ENCODE results near the gene GALNT11. TPM values are rescaled to one million over a fixed set of nuclear protein-coding genes. Genes with fewer than 3 reads are reported as not detected.

GALNT11 gene
- total RNA-seq, 2 donors from 2014 or later: 32.7 to 35.3 TPM

DNA sequence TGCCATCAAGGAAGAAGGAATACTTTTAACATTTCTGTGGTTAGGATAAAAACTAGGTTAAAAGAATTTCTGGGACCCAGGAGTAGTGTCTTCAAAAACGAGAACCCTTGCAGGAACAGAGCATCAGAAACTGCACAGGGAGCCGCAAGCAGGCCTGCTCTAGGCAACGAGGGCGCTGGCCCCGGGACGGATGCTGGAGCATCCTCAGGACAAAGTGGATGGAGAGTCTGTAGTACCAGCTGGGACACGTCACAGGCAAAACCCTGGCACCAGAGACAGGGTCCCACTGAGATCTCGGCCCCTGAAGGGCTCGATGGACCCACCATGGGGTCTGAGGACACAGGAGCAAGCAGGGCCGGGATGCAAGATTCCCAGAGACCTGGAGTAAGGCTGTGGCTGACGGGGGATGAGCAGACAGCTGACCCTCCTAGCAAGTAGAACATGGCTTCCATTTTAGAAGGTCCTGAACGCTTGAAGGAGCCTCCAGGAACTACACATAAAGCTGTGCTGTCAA, 106.6 kb downstream of the GALNT11 start:
- Mint-ChIP-seq H3K4me1 (no peaks in the 10 kb centered on the region), H3K9me3 (peaks cover 21% of the 10 kb centered on the region), H3K4me3 (no peak overlapping the region), H3K36me3 (ENCODE audit: low read depth) (peaks cover 75% of the 10 kb centered on the region), H3K27ac (no peak overlapping the region), H3K27me3 (ENCODE audit: insufficient read depth) (no peaks in the 10 kb centered on the region)
- Histone ChIP-seq H3K9ac (ENCODE audit: extremely low read depth, low read length, poor library complexity, severe bottlenecking) (no peak overlapping the region), H3K4me3 (ENCODE audit: low read length) (no peak overlapping the region), H3K4me1 (ENCODE audit: control insufficient read depth, insufficient read depth, low read length) (no peaks in the 10 kb centered on the region), H3K27me3 (ENCODE audit: control insufficient read depth, insufficient read depth, low read length, poor library complexity, severe bottlenecking) (no peaks in the 10 kb centered on the region), H3K27ac (ENCODE audit: low read depth, low read length) (no peak overlapping the region), H3K36me3 (ENCODE audit: control insufficient read depth, insufficient read depth, low read length) (peaks cover 81% of the 10 kb centered on the region), H3K9me3 (ENCODE audit: control insufficient read depth, low read length) (no peaks in the 10 kb centered on the region)
- TF ChIP-seq, protein P1, sequence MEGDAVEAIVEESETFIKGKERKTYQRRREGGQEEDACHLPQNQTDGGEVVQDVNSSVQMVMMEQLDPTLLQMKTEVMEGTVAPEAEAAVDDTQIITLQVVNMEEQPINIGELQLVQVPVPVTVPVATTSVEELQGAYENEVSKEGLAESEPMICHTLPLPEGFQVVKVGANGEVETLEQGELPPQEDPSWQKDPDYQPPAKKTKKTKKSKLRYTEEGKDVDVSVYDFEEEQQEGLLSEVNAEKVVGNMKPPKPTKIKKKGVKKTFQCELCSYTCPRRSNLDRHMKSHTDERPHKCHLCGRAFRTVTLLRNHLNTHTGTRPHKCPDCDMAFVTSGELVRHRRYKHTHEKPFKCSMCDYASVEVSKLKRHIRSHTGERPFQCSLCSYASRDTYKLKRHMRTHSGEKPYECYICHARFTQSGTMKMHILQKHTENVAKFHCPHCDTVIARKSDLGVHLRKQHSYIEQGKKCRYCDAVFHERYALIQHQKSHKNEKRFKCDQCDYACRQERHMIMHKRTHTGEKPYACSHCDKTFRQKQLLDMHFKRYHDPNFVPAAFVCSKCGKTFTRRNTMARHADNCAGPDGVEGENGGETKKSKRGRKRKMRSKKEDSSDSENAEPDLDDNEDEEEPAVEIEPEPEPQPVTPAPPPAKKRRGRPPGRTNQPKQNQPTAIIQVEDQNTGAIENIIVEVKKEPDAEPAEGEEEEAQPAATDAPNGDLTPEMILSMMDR (conservative IDR thresholded peaks at IDR 0.05): no peak
- DNase-seq: no peak
- WGBS, 2 experiments (ENCODE audit: insufficient coverage in 1 of 2, insufficient read length in 1 of 2): 92 to 94% methylated on average over 11 to 12 of the region's 12 CpGs

DNA sequence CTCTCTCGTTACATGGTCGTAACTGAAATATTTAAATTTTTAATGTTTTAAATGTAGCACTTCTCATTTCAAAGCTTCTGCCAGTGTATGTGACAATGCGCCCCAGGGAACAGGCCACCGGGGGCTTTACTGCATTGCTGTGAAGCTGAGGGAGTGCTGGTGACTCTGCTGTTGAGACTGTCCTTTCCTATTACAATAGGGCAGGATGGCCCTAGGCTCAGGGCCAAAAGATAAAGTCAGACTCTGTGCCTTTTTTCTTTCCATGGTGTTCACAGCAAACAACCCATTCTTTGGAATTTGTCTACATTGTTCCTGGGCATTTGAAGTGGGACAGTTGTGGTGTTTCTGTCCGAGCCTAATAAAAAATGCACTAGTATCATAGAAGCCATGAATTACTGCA, 107.3 kb downstream of the GALNT11 start:
- peaks cover 78% of the 10 kb centered on the region for H3K36me3 ChIP-seq (ENCODE audit: control insufficient read depth, insufficient read depth, low read length)
- Mint-ChIP-seq H3K4me1 (no peaks in the 10 kb centered on the region), H3K4me3 (no peak overlapping the region), H3K27me3 (ENCODE audit: insufficient read depth) (no peaks in the 10 kb centered on the region), H3K9me3 (peaks cover 13% of the 10 kb centered on the region), H3K27ac (no peak overlapping the region), H3K36me3 (ENCODE audit: low read depth) (peaks cover 68% of the 10 kb centered on the region)
- no peaks in the 10 kb centered on the region for H3K4me1 ChIP-seq (ENCODE audit: control insufficient read depth, insufficient read depth, low read length)
- WGBS, 2 experiments (ENCODE audit: insufficient coverage in 1 of 2, insufficient read length in 1 of 2): 90% methylated on average over 2 to 5 of the region's 5 CpGs
- no peaks in the 10 kb centered on the region for H3K9me3 ChIP-seq (ENCODE audit: control insufficient read depth, low read length)
- no peak overlapping the region for H3K27ac ChIP-seq (ENCODE audit: low read depth, low read length)
- H3K4me3 ChIP-seq (ENCODE audit: low read length): no peak overlapping the region
- DNase-seq: peak; percentile 48
- TF ChIP-seq, protein P1 (conservative IDR thresholded peaks at IDR 0.05): no peak
- H3K9ac ChIP-seq (ENCODE audit: extremely low read depth, low read length, poor library complexity, severe bottlenecking): no peak overlapping the region
- H3K27me3 ChIP-seq (ENCODE audit: control insufficient read depth, insufficient read depth, low read length, poor library complexity, severe bottlenecking): no peaks in the 10 kb centered on the region

DNA sequence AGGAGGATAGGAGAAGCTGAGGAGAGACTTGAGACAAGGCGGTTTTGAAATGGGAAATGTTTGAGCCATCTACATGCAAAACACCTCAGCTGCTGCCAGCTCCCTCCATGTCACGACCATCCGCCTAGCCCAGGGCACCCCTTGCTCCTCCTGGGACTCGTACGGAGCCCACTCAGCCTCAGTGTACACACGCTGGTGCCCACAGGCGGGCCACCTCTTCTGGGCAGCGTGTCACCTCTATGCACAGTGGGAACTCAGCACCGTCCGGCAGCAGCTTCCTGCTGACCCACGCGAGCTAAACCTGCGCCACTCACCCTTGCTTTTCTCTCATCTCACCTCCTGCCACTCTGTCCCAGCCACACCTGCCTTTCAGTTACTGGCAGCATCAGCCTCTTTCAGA, 108.3 kb downstream of the GALNT11 start:
- Histone ChIP-seq H3K9ac (ENCODE audit: extremely low read depth, low read length, poor library complexity, severe bottlenecking) (no peak overlapping the region), H3K9me3 (ENCODE audit: control insufficient read depth, low read length) (no peaks in the 10 kb centered on the region), H3K36me3 (ENCODE audit: control insufficient read depth, insufficient read depth, low read length) (peaks cover 78% of the 10 kb centered on the region), H3K27ac (ENCODE audit: low read depth, low read length) (no peak overlapping the region), H3K27me3 (ENCODE audit: control insufficient read depth, insufficient read depth, low read length, poor library complexity, severe bottlenecking) (no peaks in the 10 kb centered on the region), H3K4me3 (ENCODE audit: low read length) (no peak overlapping the region), H3K4me1 (ENCODE audit: control insufficient read depth, insufficient read depth, low read length) (no peaks in the 10 kb centered on the region)
- TF ChIP-seq, protein P1 (conservative IDR thresholded peaks at IDR 0.05): no peak
- no peak for DNase-seq
- 94 to 100% methylated on average over 5 to 13 of the region's 13 CpGs for WGBS, 2 experiments (ENCODE audit: insufficient coverage in 1 of 2, insufficient read length in 1 of 2)
- H3K9me3 Mint-ChIP-seq: peaks cover 4% of the 10 kb centered on the region
- H3K27me3 Mint-ChIP-seq (ENCODE audit: insufficient read depth): no peaks in the 10 kb centered on the region
- no peaks in the 10 kb centered on the region for H3K4me1 Mint-ChIP-seq
- peaks cover 68% of the 10 kb centered on the region for H3K36me3 Mint-ChIP-seq (ENCODE audit: low read depth)
- no peak overlapping the region for H3K4me3 Mint-ChIP-seq
- H3K27ac Mint-ChIP-seq: peak overlapping the region; percentile 46
